Occipital lobe (tissue), 2 donors: ENCODE measurements around the gene C19orf73. TPM values are rescaled to one million over a fixed set of nuclear protein-coding genes. Genes with fewer than 3 reads are reported as not detected.

Experiments
- DNase-seq: peaks from one replicate; lab custom pipeline; 2025; lab: John Stamatoyannopoulos, UW
- total RNA-seq: library from RNA; depleted of rRNA; stranded (reverse); fragments of >200 nt; gene quantifications from one replicate; pipeline ENCODE4 v1.2.3, GENCODE V29; 2014

The C19orf73 gene
- 0.47 TPM for total RNA-seq

GRCh38 chr19:49118565-49119410, at the start of gene C19orf73:
Gene C19orf73, minus strand, starts transcription at chr19:49119143. Its CDS starts 121 bp downstream, at chr19:49119022.
- DNase-seq = peak; percentile 94

GRCh38 chr19:49168421-49168820, 49.5 kb upstream of the C19orf73 start:
- no peak for DNase-seq

GRCh38 chr19:49167857-49168409, 49.0 kb upstream of the C19orf73 start:
- DNase-seq = no peak

GRCh38 chr19:49165865-49166301, 46.9 kb upstream of the C19orf73 start:
- DNase-seq = no peak

- DNase-seq = peak; percentile 16
Measured at GRCh38 chr19:49165111-49165750, 46.3 kb upstream of the C19orf73 start.

- DNase-seq = no peak
Measured at GRCh38 chr19:49161987-49162386, 43.0 kb upstream of the C19orf73 start.

GRCh38 chr19:49160450-49161189, 41.7 kb upstream of the C19orf73 start:
- DNase-seq = no peak

- peak; percentile 60 for DNase-seq
Measured at GRCh38 chr19:49157445-49158224, 38.7 kb upstream of the C19orf73 start, which contains the start of gene TRPM4. Gene TRPM4, plus strand, starts transcription at chr19:49157792. Its CDS starts 75 bp downstream, at chr19:49157867.

- no peak for DNase-seq
Measured at GRCh38 chr19:49155820-49156346, 36.9 kb upstream of the C19orf73 start.

- DNase-seq = no peak
Measured at GRCh38 chr19:49155005-49155819, 36.3 kb upstream of the C19orf73 start, which contains the start of gene HRC. Gene HRC, minus strand, starts transcription at chr19:49155396. Its CDS starts 159 bp downstream, at chr19:49155237.

GRCh38 chr19:49154279-49154678, 35.3 kb upstream of the C19orf73 start:
- no peak for DNase-seq

GRCh38 chr19:49153167-49153809, 34.3 kb upstream of the C19orf73 start:
- no peak for DNase-seq

- no peak for DNase-seq
Measured at GRCh38 chr19:49152119-49152550, 33.2 kb upstream of the C19orf73 start.

GRCh38 chr19:49151267-49152118, 32.5 kb upstream of the C19orf73 start:
- no peak for DNase-seq

GRCh38 chr19:49150944-49151243, 32.0 kb upstream of the C19orf73 start:
- no peak for DNase-seq

- peak; percentile 75 for DNase-seq
Measured at GRCh38 chr19:49150106-49150943, 31.4 kb upstream of the C19orf73 start.

- peak; percentile 75 for DNase-seq
Measured at GRCh38 chr19:49149652-49150105, 30.7 kb upstream of the C19orf73 start.
